HL-60/S4 treated with retinoic acid at 250 ng/mL for 4 days and 3 days (cell line): ENCODE measurements around the gene SOX12.
"Not testable (repeated sequence)": the region's sequence is repeated elsewhere in the genome, so short reads cannot be mapped to it uniquely, and the experiment has no call there.

Source experiments
- in situ Hi-C: fragments of 300-500 bp; cut with MboI; formaldehyde crosslinking; loops from 2 replicates; pipeline ENCODE4 v1.7.0; 2022; ENCODE audit warnings: low sequenced_read_pairs

The SOX12 gene

GRCh38 chr20:328975-329695 is 3.8 kb downstream of the SOX12 start:
- in situ Hi-C loops: no loop called here

- in situ Hi-C loops: no loop called here
Measured at GRCh38 chr20:329851-330232, 4.5 kb downstream of the SOX12 start.

DNA sequence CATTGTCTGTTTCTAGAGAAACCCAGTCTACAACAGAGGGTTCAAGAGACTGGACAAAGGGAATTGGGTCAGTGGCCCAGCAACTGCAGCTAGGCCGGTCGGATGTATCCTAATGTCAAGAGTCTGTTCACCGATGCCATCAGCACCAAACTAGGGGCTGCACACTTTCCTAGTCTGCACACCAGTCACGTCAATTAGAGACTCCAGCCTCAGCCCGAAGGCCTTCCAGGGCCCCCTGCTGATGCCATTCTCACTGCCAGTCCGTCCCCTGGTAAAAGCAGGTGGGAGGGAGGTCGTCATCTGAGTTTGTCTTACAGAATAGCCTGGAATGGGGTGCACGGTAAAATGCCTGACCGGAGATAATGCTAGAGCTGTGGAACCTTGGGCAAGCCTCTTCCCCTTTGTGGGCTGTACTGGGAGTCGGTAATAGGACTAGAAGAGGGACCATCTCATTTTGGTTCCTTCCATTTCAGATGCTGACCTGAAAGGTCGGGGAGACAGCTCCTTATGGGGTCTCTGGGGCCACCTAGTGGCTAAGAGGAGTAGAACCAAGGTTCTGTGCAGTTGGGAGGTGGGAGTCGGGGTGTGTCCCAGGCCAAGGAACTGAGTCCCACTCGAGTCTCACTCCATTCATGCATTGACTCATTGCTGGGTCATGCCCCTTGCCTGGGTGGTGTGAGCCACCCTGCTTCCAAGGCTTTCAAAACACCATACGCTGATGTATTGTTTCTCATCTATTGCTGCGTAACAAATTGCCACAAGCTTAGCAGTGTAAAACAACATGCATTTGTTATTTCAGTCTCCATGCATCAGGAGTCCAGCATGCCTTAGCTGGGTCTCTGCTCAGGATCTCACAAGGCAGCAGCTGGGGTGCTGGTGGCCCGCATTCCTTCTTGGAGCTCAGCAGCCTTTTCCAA is 5.1 kb downstream of the SOX12 start:
- in situ Hi-C loops: no loop called here

DNA sequence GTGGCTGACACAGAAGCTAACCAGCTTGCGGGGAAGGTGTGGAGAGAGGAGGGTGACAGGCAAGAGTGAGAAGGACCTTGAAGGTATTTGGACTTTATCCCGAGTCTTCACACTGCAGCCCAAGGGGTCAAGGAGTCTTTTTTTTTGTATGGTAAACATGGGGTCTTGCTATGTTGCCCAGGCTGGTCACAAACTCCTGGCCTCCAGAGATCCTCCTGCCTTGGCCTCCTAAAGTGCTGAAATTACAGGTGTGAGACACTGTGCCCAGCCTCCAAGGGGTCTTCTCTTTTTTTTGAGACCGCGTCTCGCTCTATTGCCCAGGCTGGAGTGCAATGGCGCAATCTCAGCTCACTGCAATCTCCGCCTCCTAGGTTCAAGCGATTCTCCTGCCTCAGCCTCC is 9.2 kb downstream of the SOX12 start:
- in situ Hi-C loops: no loop called here

DNA sequence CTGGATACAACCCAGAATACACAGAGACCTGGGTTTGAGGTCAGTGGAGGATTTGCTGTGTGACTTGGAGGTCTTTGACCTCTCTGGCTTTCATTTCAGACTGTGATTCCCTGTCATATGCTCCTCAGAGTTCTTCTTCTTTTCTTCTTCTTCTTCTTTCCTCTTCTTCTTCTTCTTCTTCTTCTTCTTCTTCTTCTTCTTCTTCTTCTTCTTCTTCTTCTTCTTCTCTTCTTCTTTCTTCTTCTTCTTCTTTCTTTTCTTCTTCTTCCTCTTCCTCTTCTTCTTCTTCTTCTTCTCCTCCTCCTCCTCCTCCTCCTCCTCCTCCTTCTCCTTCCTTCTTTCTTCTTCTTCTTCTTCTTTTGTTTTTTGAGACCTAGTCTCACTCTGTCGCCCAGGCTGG is 10.7 kb downstream of the SOX12 start:
- in situ Hi-C loops: not testable (repeated sequence)

DNA sequence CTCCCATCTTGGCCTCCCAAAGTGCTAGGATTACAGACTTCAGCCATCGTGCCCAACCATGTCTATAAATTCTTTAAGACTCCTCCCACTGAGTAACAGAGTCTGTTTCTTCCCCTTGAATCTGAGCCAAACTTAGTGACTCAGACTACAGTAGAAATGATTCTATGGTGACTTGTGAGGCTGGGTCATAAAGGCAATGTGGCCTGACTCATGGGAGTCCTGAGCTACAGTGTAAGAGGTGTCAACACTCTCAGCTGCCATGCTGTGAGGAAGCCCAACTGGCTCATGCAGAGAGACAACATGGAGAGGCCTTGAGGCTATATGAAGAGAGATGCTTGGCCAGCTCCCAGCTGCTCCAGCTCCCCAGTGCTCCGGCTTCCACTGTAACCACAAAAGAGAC is 16.3 kb downstream of the SOX12 start:
- in situ Hi-C loops: no loop called here

DNA sequence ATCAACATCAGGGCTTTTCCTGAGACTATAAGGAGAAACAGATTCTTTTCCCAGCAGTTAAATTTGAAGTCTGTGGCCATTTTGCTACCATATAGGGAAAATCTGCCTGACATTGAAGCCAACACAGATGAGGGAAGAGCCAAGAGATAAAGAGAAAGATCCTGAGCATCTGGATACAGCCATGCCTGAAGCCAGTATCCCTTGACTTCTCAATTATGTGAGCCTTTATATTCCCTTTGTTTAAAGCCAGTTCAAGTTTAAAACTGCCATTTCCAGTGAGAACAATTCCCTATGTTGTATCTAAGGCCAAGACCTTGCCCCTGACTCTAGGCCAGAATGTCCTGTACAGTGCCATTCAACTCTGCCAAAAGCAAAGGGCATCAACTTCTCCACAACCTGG is 17.8 kb downstream of the SOX12 start:
- in situ Hi-C loops: no loop called here

- in situ Hi-C loops: no loop called here
Measured at GRCh38 chr20:346033-346639, 20.8 kb downstream of the SOX12 start.

- in situ Hi-C loops: no loop called here
Measured at GRCh38 chr20:346640-347316, 21.4 kb downstream of the SOX12 start, which contains the start of gene NRSN2. NRSN2 (plus strand) TSS chr20:347111; CDS start chr20:349644, 2,533 bp downstream.

DNA sequence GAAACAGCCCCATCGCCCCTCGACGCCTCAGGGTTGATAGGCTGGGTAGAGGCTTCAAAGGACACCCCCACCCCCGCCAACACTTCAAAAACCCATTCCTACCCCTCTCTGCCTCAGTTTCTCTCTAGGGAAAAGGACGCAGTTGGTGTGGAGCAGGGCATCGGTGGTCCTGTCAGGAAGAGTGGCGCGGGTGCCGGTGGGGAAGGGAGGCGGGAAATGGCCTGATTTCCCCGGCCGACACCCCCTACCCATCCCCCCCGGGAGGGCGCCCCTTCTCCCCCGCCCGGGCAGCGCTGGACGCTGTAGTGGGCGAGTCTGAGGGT is 21.9 kb downstream of the SOX12 start:
- in situ Hi-C loops: no loop called here

GRCh38 chr20:347640-348484 is 22.5 kb downstream of the SOX12 start:
- in situ Hi-C loops: no loop called here

- in situ Hi-C loops: no loop called here
Measured at GRCh38 chr20:348972-349841, 23.9 kb downstream of the SOX12 start.

DNA sequence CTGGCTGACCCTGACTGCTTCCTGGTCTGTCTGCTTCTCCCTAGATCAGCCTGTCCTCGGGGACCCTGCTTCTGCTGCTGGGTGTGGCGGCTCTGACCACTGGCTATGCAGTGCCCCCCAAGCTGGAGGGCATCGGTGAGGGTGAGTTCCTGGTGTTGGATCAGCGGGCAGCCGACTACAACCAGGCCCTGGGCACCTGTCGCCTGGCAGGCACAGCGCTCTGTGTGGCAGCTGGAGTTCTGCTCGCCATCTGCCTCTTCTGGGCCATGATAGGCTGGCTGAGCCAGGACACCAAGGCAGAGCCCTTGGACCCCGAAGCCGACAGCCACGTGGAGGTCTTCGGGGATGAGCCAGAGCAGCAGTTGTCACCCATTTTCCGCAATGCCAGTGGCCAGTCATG is 27.8 kb downstream of the SOX12 start:
- in situ Hi-C loops: loop anchor here (10.0 kb wide), 1 partner anchor 392 kb away; no protein-coding TSS in a partner anchor

GRCh38 chr20:354298-354977 is 29.1 kb downstream of the SOX12 start:
- in situ Hi-C loops: loop anchor here (10.0 kb wide), 1 partner anchor 390 kb away; no protein-coding TSS in a partner anchor

DNA sequence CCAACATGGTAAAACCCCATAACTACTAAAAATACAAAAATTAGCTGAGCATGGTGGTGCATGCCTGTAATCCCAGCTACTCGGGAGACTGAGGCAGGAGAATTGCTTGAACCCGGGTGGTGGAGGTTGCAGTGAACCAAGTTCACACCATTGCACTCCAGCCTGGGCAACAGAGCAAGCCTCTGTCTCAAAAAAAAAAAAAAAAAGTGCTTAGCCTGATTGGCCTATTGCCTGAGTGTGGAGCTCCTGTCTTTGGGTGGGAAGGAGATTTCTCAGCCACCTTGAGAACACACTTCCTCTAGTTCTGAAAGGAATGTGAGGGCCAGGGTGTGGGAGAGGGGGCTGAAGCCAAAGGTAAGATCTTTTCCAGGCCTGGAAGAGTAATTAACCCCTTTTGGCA is 30.8 kb downstream of the SOX12 start:
- in situ Hi-C loops: loop anchor here (5.0 to 10.0 kb wide), 2 partner anchors 116 to 389 kb away; no protein-coding TSS in a partner anchor

DNA sequence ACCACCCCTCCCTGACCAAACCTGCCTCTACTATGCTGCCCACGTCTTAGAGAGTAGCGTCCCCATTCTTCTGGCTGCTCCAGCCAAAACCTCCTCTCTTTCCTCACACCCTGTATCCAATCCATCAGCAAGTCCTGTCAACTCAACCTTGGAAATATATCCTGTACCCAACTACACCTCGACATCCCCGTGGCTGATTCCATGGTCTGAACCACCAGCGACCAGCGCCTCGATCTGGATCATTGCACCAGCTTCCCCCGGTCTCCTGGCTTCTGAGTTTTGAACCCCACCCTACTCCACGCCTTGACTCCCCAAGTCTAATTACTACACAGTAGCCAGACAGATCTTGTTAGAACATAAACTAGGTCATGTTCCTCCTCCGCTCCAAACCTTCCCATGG is 31.4 kb downstream of the SOX12 start:
- in situ Hi-C loops: loop anchor here (5.0 to 10.0 kb wide), 2 partner anchors 116 to 388 kb away; no protein-coding TSS in a partner anchor

DNA sequence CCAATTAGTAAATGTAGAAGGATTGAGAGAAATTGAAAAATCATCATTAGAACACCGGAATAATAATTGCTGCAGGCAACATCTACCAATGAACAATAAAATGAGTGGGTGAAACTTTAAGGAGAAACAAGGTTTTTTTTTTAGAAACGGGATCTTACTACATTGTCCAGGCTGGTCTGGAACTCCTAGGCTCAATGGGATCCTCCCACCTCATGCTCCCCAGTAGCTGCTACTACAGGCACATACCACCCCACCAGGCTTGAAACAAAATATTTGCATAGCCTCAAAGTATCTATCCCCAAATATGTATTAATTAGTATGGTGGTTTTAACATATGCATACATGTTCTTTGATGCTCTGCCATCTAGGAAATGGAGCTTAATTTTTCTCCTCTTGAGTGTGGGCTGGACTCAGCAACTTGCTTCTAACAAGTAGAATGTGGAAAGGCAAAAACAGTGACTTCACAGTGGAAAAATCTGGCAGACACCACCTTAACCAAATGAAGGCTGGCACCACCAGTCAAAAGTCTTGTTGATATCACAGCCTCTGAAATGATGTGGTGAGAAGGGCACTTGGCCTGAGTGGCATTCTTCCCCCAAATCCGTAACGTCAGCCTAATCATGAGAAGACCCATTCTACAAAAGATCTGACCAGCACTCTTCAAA is 33.7 kb downstream of the SOX12 start:
- in situ Hi-C loops: loop anchor here (5.0 to 10.0 kb wide), 2 partner anchors 113 to 386 kb away; no protein-coding TSS in a partner anchor

GRCh38 chr20:361561-361960 is 36.2 kb downstream of the SOX12 start:
- in situ Hi-C loops: no loop called here
